Mucosa of descending colon (tissue), 3 donors: ENCODE measurements around the gene DUS1L. TPM values are rescaled to one million over a fixed set of nuclear protein-coding genes. Genes with fewer than 3 reads are reported as not detected.

Experiments
- ATAC-seq: fragments of 200-7000 bp; cut with Tn5 transposase; one replicate; pipeline ENCODE4 v1.9.1; 2020; ENCODE audit warnings: mild to moderate bottlenecking, moderate library complexity
- DNase-seq, 3 donors: peaks; one replicate each; pipeline ENCODE4 v3.0.0-alpha.2; 2020
- H3K36me3 ChIP-seq: fragments of 200-600 bp; one replicate; pipeline ENCODE4 v1.8.0; 2021; ENCODE audit warnings: low read depth, mild to moderate bottlenecking
- H3K4me1 ChIP-seq: fragments of 200-600 bp; one replicate; pipeline ENCODE4 v1.8.0; 2021; ENCODE audit warnings: low read depth, mild to moderate bottlenecking
- H3K4me3 ChIP-seq: fragments of 200-600 bp; one replicate; pipeline ENCODE4 v1.8.0; 2021; ENCODE audit warnings: mild to moderate bottlenecking
- H3K9me3 ChIP-seq: fragments of 200-600 bp; one replicate; pipeline ENCODE4 v1.8.0; 2021; ENCODE audit warnings: mild to moderate bottlenecking
- CTCF ChIP-seq: fragments of 200-600 bp; IDR thresholded peaks from one replicate; pipeline ENCODE4 v1.8.0; 2022; ENCODE audit warnings: antibody characterized with exemption, mild to moderate bottlenecking
- intact Hi-C, 2 donors: fragments of 100-400 bp; cut with DNase I in 1 of 2; cut with micrococcal nuclease in 1 of 2; formaldehyde crosslinking; loops; one replicate each; pipeline versions ENCODE4 v1.11.0 to v1.11.1; 2022; cut with DNase I, micrococcal nuclease
- total RNA-seq, 3 donors: library from RNA; stranded (reverse); fragmentation: NEBNext Ultra II Directional in 2 of 3; extraction: Animal tissue kit (Norgen Biotek cat#: 25700) in 2 of 3; gene quantifications; one replicate each; pipeline versions ENCODE4 v1.2.1 to v1.2.4, GENCODE V29; 2021 to 2023
- donor health status: DM: no; HTN: no; CAD: no; lungs with moderate emphysema.
- donor health status: DM: no; HTN: no; CAD: no.
- donor health status: DM: no; HTN: yes; CAD: no.

Gene DUS1L
- total RNA-seq, 3 donors from 2014 or later = 99.8 to 143 (median 138) TPM

- no peak for ATAC-seq
- TF ChIP-seq CTCF = no peak
Measured at GRCh38 chr17:82085031-82085861, 19.6 kb upstream of the DUS1L start.

GRCh38 chr17:82084373-82085030 is 18.9 kb upstream of the DUS1L start:
- no peak for ATAC-seq
- Histone ChIP-seq H3K36me3 (peaks cover 32% of the 10 kb centered on the region), H3K4me1 (no peaks in the 10 kb centered on the region), H3K9me3 (no peaks in the 10 kb centered on the region), H3K4me3 (no peak overlapping the region)
- TF ChIP-seq CTCF = no peak
- intact Hi-C loops = no loop called here
- DNase-seq = no peak

More at GRCh38 chr17:82085031-82085861, 19.6 kb upstream of the DUS1L start:
- Histone ChIP-seq H3K36me3 (peaks cover 32% of the 10 kb centered on the region), H3K9me3 (no peaks in the 10 kb centered on the region), H3K4me1 (no peaks in the 10 kb centered on the region), H3K4me3 (no peak overlapping the region)
- no peak for DNase-seq
- intact Hi-C loops = no loop called here

- intact Hi-C loops = no loop called here
- H3K4me1 ChIP-seq = no peaks in the 10 kb centered on the region
- DNase-seq = no peak
- H3K36me3 ChIP-seq = peaks cover 30% of the 10 kb centered on the region
- no peaks in the 10 kb centered on the region for H3K9me3 ChIP-seq
- no peak for ATAC-seq
- H3K4me3 ChIP-seq = no peak overlapping the region
- no peak for TF ChIP-seq CTCF
Measured at GRCh38 chr17:82083533-82084359, 18.1 kb upstream of the DUS1L start.

GRCh38 chr17:82083009-82083408 is 17.4 kb upstream of the DUS1L start:
- Histone ChIP-seq H3K4me1 (no peaks in the 10 kb centered on the region), H3K4me3 (no peak overlapping the region), H3K9me3 (no peaks in the 10 kb centered on the region), H3K36me3 (peaks cover 22% of the 10 kb centered on the region)
- intact Hi-C loops = no loop called here
- ATAC-seq (no peak), DNase-seq (no peak)
- TF ChIP-seq CTCF = no peak

- Histone ChIP-seq H3K4me3 (no peak overlapping the region), H3K4me1 (no peaks in the 10 kb centered on the region), H3K36me3 (peaks cover 20% of the 10 kb centered on the region), H3K9me3 (no peaks in the 10 kb centered on the region)
- no peak for DNase-seq
- intact Hi-C loops = no loop called here
- ATAC-seq = no peak
- TF ChIP-seq CTCF = no peak
Measured at GRCh38 chr17:82082456-82082855, 16.9 kb upstream of the DUS1L start.
